ENCODE measurements around the gene C22orf39.

The C22orf39 gene

DNA sequence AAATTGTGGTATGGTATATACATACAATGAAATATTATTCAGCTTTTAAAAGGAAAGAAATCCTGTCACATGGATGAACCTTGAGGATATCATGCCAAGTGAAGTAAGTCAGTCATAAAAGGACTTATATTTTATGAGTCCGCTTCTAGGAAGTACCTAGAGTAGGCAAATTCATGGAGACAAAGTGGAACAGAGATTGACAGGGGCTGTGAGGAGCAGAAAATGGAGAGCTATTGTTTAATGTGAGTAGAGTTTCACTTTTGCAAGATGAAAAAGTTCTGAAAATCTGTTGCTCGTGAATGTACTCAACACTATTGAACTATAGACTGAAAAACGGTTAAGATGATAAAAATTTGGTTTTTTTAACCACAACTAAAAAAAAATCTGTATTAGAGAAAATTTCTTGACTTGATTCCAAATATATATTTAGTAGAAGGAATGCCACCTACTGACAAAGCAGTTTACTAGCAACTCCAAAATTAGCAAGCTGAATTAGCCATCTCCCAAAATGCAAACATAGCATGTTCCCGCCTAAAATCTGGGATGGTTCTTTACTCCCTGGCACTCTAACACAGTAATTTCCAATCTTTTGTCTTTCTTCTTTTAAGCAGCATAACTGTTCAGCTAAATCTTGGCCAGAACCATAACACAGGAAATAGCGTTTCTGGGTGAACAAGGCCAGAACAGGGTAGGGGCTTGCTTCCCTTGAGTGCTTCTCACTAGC, 30.0 kb upstream of the C22orf39 start:
- DNase-seq (ENCODE audit: low read depth in 2 of 2) = no peak

DNA sequence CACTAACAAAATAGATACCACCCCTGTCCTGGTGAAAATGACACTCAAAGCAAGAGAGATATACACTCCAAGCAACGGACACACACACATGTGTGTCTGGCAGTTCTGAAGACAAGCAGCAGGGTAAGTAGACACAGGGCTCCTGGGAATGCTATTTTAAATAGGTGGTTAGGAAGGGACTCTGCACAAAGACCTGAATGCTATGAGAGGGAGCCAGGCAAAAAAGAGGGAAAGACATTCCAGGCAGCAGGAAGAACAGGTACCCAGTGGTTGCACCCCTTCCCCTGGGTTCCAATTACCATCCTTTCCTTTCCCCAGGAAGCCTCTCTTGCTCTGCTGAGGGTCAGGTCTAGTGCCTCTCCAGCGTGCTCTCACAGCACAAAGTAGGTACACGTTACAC, 28.5 kb upstream of the C22orf39 start:
- no peak for DNase-seq (ENCODE audit: low read depth in 2 of 2)

DNA sequence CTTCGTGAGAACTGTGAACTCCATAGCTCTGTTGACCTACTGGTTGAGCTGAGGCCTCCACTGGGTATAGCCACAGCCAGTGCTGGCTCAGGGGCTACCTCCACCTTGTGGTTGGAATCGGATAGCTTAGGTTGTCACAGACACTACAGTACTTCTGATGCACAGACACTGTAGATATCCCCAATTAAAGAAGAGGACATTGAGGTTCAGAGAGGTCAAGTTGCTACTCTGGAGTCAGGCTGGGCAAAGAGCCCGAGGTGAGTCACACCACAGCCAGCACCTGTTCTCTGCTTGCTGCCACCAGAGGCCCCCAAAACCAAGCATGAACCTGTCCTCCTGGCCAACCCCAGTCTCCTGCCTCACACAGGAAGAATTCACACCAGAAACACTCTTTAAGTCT, 26.1 kb upstream of the C22orf39 start:
- DNase-seq (ENCODE audit: low read depth in 2 of 2) = no peak

DNA sequence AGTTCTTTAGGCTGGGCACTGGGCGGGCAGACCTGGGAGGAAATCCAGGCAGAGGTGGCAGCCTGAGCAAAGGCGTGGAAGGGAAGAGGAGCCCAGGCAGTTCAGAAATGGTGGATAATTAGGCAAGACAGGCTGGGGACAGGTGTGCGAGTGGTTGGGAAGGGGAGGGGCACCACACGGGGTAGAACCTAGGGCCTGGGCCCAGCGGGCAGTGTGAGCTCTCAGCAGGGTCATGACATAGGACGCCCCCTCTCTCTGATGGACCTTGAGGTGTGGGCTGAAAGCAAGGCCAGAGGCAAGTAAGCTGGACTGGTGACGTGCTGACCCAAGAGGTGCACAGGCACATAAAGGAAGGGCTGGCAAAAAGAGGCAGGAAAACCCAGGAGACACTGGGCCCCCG, 24.7 kb upstream of the C22orf39 start:
- DNase-seq (ENCODE audit: low read depth in 2 of 2) = no peak

DNA sequence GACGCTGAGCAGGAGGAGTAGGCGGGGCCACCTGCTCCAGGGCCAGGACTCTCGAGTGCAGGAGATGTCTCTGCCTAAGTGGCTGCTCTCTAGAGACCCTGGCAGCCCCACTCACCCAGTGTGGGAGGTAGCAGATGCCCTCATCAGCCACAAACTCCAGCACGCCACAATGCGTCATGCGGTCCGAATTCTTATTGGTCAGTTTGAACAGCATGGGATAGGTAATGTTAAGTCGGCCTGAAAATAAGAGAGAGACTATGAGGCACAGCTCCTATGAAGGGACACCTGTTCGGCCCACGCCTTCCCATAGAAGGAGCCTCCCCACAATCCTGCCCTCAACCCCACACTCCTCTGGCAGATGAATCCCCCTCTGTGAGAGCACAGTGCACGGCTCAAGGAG, 24.1 kb upstream of the C22orf39 start:
- DNase-seq (ENCODE audit: low read depth in 2 of 2) = no peak

DNA sequence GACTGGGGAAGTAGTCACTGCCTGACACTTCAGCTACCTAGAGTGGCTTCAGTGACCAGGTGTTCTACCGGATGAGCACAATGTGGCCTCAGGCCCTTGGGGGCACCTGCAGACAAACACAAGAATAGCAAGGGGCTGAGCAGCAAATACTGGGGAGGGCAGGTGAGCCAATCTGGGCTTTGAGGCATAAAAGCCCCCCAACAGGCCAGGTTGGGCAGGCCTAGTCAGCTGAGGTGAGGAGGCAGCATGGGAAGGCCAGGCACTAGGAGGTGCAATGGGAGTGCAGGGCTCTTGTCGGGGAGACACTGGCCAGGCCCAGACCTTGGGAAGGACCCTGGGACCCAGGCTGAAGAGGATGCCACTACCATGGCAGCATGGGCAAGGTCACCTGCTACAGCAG, 22.5 kb upstream of the C22orf39 start:
- DNase-seq (ENCODE audit: low read depth in 2 of 2) = no peak

DNA sequence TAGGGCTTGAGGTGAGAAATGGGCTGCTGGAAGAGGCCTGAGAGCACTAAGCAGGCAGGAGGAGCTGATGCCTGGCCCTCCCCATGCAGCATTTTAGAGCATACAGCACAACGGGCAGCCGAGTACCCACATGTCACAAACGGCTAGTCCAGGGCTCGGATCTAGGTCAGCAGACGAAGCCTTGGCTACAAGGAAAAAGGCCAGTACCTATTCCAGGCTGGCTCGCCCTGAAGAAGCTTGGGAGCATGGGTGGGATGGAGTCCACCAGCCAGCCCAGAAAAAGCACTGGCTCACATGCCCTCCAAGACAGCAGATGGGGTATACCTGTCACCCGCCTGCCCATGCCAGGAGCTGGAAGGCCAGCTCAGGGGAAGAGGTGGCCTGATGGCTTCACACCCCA, 21.9 kb upstream of the C22orf39 start:
- DNase-seq (ENCODE audit: low read depth in 2 of 2) = no peak

DNA sequence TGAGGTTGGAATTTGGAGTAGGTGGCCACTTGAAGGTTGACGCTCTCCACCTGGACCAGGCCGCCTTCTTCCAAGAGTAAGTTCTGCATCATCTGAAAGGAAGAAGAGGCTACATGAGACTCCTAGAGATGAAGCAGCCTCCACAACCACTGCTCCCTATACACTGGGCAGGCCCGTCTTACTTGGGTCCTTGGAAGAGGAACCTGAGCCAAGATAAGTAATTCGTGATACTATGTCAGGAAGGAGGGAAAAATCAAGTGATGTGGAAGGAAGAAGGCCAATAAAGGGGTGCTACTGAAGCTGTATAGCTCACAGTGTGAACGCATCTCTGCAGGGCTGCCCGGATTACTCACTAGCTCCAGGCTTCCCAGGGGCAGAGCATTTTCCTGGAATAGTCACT, 20.4 kb upstream of the C22orf39 start:
- no peak for DNase-seq (ENCODE audit: low read depth in 2 of 2)

DNA sequence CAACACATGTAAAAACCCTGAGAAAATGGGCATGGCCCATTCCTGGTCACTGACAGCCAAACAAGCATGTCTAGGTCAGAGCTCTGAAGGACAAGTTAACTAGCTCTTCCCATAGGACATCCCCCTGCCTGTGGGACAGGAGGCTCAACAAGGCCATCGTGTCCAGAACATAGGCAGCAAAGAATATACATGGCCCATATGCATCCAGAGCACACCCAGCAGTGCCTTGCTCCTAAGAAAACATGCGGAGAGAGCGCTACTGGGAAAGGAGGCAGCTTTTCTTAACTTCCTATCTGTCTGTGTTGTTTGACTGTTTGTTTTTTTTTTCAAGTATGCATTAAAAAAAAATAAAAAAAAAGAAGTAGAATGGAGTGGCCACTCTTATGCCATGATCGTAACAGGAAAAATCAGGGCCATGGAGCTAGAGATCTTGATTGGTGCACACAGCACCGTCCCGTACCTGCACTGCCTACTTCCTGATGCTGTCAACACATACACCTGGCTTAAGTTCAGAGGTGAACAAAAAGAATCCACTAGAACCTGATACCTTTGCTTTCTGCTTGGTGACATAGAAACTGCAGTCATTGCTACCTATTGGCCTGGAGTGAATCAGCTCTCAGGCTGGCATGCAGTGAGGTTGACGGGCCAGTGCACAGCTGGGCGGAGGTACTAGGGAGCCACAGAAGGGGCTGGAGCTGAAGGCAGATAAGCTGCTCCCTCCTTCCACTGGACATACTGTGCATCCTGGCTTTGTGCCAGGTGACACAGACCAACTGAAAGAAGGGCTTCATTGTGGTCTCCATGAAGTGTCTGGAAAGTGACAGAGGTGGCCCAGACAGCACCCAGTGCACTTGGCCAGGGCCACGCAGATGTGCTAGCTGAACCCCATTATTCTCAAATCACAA, 19.6 kb upstream of the C22orf39 start:
- DNase-seq (ENCODE audit: low read depth in 2 of 2) = no peak

DNA sequence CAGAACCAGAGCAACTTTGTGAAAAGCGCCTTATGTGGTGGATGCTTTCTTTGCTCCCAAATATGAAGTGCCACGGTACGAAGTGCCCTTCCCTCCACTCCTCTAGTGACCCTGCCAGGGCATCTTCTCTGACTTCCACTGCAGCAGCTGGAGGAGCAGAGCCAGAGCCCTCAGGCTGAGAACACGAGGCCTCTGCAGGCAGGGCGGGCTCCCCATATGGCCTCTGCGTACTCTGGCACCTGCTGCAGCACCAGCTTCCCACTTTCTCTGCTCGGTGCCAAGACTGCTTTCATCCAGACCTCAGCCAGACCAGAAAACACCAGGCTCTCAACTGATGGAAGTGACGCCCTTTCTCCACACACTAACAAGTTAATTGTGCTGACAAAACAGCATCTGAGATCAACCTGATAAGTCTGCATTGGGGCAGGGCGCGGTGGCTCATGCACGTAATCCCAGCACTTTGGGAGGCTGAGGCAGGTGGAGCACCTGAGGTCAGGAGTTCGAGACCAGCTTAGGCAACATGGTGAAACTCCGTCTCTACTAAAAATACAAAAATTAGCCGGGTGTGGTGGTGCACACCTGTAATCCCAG, 18.7 kb upstream of the C22orf39 start:
- no peak for DNase-seq (ENCODE audit: low read depth in 2 of 2)

DNA sequence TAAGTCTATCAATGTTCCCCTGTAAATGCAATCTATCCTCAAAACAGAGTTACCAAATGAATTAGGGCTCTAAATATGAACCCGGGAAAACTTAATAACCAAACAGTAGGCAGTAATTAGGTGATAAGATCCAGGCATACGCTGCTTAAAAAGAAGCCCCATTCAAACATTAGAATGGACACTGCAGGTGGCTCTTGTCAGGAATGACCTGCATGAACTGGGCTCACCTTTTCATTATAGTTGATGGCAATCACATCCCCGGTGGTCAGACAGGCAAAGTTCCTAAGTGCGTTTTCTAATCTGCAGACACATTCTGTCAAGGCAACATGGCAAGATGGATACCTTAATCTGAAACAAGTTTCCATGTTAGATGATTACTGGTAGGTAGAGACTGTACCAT, 17.5 kb upstream of the C22orf39 start:
- DNase-seq (ENCODE audit: low read depth in 2 of 2) = no peak

DNA sequence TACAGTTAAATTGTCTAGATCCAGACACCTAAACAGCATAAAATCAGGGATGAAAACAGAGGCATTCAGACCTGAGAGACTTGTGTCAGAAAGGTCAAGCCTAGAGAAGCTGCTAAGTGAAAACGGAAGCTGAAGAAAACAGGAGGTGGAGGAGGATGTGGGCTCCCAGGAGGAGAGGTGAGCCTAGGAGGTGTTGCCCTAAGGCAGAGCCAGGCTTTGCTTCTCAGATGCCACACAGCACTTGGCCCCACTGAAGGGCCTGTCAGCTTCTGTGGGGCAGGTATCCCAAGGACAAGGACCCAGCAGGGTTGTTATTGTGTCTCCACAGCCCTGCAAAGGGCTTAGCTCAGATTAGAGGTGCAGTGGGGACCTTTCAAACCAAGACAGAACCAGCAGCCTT, 17.0 kb upstream of the C22orf39 start:
- no peak for DNase-seq (ENCODE audit: low read depth in 2 of 2)

DNA sequence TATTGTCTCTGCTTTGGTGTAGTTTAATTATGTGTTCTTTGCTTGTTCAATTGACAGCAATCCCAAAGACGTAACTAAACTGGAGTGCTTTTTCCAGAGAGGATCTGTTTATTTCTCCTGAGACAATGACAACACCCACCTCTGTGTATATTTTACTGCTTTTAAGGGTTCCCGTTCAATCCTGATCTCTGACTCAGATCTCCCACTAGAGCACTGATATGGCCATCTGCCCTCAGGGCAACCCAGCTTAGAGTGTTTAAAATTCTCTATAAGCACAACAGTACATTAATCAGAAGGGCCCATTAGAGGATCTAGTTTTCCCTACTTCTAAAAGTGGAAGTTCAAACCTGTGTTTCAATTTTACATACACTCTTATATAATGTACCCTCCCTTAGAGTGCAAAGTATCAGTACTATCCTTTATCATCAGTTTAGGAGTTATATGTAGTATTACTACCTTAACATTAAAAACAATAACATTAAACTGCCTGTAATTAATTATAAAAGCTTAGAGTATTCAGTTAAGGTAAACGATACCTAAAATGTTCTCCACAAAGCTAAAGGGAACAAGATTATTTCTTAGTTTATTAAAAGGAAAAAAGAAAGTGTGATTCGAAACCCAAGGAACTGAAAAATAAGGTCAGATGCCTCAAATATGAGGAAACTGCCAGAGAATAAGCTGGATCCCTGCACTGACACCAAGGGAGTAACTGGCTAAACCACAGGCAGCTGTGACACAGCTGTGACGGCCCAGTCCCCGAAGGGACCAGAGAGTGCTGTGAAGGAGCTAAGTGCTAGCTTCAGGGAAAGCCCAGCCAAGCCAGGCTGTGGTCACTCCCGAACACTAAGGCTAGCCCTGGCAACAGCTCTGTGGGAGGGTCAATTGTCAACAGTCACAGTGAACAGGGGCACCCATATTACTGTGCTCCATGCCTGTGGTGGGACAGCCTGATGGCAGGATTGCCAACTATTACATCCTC, 16.3 kb upstream of the C22orf39 start:
- DNase-seq (ENCODE audit: low read depth in 2 of 2) = no peak

DNA sequence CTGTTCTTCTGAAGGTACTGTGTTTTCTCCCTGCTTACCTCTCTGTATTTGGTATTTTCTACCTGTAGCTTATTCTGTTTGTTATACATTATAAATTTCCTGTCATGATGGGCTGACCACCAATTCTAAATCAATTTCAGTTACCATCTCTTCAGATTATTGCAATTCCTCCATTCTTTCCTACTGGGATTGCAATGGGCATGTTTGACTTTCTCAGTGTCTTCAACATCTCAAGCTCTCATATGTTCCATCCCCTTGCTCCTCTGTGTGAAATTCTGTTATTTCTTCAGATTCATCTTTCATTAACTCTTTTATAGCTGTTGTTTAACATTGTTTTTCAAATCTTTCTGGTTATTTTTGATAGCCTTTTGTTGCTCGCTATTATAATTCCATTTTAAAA, 15.5 kb upstream of the C22orf39 start:
- no peak for DNase-seq (ENCODE audit: low read depth in 2 of 2)

DNA sequence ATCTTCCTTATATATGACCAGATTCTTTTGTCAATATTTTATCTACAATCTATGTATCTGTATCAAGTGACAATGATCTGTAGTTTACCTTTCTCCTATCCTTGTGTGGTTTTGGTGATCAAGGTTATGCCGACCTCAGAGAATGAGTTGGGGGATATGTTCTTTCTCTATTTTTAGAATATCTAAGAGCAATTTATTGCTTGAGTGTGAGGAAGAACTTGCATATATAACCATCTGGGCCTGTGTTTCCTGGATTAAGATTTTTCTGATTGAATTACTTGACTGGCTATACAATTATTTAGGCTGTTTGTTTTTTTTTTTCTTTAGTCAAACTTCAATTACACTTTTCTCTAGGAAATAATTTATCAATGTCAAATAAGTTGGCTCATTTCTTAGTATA, 14.0 kb upstream of the C22orf39 start:
- no peak for DNase-seq (ENCODE audit: low read depth in 2 of 2)

DNA sequence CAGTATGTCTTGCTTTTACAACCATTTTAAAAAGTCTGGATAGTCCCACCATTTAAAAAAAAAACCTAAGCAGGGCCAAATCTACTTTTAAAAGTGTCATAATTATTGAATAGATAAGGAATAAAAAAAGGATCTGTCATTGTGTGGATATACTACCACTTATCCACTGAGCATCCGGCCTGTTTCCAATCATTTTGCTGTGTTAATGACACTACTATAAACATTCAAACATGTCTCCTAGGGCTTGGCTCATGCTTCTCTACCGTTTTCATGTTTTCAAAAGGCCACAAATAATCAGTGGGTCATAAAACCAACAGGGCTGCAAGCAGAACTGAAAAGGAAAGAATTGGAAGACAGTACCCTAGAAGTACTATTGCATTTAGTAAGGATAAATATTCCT, 12.5 kb upstream of the C22orf39 start:
- DNase-seq (ENCODE audit: low read depth in 2 of 2) = no peak

DNA sequence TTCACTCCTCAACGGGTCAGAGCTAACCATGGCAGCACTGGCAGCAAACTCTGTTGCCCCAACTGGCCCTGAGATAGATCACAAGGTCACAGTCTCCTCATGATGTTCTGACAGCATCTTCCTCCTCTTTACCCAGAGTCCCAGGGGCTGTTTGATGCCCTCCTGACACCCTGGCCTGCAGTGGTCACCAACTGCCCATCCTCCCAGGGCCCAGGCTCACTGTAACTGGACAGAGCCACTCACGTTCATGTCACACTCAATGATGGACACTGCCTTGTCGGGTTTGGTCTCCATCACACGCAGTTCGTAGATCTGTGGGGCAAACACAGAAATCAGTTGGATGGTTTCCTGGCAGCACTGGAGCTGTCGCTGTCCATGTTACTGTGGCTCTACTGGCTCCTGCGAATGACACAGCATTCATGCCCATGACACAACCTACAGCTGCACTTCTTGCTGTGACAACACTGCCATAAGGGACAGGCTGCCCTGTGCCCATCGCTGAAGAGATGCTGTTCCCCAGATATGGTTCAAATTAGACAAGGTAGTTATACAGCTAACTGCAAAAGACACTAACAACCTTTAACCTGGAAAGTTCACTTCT, 10.4 kb upstream of the C22orf39 start:
- DNase-seq (ENCODE audit: low read depth in 2 of 2) = no peak

DNA sequence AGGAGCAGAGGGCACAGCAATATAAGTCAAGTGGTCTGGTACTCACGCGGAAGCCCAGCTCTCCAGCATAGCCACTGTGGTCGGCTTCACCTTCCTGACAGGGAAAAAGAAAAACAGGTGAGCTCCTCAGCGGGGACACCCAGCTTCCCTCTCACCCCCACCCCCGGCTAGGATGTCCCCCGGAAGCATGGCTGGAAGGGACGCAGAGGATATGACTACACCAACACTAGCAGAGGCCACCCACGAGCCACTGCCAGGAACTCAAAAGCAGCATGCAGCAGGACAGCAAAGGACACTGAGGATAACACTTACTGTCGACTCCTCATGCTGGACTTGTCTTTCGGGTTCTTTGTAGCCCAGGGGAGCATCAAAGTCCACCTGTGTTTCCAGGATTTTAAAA, 9.0 kb upstream of the C22orf39 start:
- no peak for DNase-seq (ENCODE audit: low read depth in 2 of 2)

DNA sequence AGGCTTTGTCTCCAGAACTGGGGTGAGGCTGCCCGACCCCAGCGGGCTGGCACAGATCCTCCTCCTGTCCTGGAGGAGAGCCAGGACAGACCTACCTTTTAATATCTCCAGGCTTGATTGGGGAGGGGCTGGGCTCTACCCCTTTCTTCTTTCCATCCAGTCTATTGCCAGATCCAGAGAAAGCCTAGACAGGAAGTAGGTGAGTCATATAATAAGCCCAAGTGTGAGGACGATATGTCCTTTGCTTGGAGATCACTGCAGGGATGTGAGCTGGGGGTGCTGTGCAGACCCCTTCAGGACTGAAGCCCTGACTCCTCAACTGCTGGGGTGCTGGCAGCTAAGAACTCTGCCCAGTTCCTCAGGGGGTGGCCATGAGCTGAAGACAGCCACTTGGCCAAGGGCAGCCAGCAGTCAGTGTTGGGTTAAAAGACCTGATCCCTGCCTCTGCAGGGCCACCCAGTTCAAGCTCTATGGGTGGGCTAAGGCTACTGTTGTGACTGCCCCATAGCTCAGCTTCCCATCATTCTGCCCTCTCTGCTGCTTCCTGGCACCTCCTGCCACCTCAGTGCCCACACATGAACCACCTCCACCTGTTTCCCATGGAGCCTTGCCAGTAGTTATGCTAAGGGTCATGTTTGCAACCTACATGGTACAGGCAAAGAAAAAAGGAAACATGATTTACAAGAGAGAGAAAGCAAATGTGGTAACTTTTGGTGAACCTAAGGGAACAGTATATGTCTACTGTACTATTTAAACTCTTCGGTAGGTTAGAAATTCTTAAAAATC, 8.3 kb upstream of the C22orf39 start:
- no peak for DNase-seq (ENCODE audit: low read depth in 2 of 2)

DNA sequence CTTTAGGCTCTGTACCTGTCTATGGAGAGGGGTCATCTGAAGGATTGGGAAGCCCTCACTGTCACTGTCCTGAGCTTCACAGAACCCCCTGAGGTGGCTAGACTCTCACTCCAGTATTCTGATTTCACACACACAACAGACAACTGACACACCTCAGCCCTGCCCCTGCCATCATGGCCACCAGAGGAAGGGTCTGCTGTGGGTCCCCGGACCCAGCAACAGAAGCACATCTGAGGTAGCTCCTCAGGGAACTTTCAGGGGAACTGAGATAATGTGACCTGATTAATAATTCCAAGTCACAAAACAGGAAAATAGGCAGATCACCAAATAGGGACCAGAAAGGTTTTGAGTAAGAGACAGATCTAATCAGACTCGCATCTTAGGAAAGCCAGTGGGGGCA, 7.5 kb upstream of the C22orf39 start:
- no peak for DNase-seq (ENCODE audit: low read depth in 2 of 2)

DNA sequence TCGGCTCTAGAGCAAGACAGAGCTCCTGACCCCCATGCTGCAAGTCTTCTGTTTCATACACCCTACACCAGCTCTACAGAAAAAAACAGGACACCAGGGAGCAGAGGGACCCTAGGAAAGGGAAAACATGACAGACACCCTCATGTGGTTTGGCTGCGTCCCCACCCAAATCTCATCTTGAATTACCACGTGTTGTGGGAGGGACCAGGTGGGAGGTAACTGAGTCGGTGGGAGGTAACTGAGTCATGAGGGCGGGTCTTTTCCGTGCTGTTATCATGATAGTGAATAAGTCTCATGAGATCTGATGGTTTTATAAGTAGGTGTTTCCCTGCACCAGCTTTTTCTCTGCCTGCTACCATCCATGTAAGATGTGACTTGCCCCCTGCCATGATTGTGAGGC, 6.6 kb upstream of the C22orf39 start:
- no peak for DNase-seq (ENCODE audit: low read depth in 2 of 2)
